H1 (cell line): ENCODE data around the gene B4GALT7. TPM values are rescaled to one million over a fixed set of nuclear protein-coding genes. Genes with fewer than 3 reads are reported as not detected.
"Not testable (repeated sequence)": the region's sequence is repeated elsewhere in the genome, so short reads cannot be mapped to it uniquely, and the experiment has no call there.

Experiments used
- CTCF ChIA-PET: fragments of 300-600 bp; sonication (Branson Sonifier 250); formaldehyde crosslinking; loops from one replicate; lab custom pipeline; 2021; ENCODE audit not compliant: partially characterized antibody; lab: Charles Lee
- POLR2A ChIA-PET: fragments of 300-600 bp; sonication (Branson Sonifier 250); formaldehyde crosslinking; loops from one replicate; lab custom pipeline; 2021; ENCODE audit warnings: inconsistent platforms; ENCODE audit not compliant: partially characterized antibody; lab: Charles Lee
- DNase-seq, 2 experiments: peaks; one replicate each; pipeline versions ENCODE4 v3.0.0 to v3.0.0-alpha.2; 2010 to 2022; ENCODE audit warnings: low spot score in 2 of 2, low read depth in 1 of 2, mixed read lengths in 1 of 2
- FAIRE-seq: peaks from 2 replicates; lab custom pipeline; 2011; peaks lifted over from hg19 to GRCh38; lab: Jason Lieb, UNC
- H2AFZ ChIP-seq: 2 replicates; pipeline ENCODE4 v1.8.1; 2012; ENCODE audit warnings: low read length, inconsistent platforms
- H2AK5ac ChIP-seq: 2 replicates; pipeline ENCODE4 v1.6.1; 2013; ENCODE audit warnings: low read depth, low read length
- H2BK120ac ChIP-seq: replicated peaks from 2 replicates; pipeline ENCODE3; 2013; ENCODE audit warnings: low read depth, low read length, inconsistent platforms
- H2BK12ac ChIP-seq: 2 replicates; pipeline ENCODE4 v1.6.1; 2013; ENCODE audit warnings: low read depth, low read length
- H2BK15ac ChIP-seq: 2 replicates; pipeline ENCODE4 v1.6.1; 2013; ENCODE audit warnings: low read length
- H2BK20ac ChIP-seq: 2 replicates; pipeline ENCODE4 v1.6.1; 2013; ENCODE audit warnings: low read length
- H2BK5ac ChIP-seq: 2 replicates; pipeline ENCODE4 v1.6.1; 2013; ENCODE audit warnings: low read depth, low read length
- H3K14ac ChIP-seq: 2 replicates; pipeline ENCODE4 v1.6.1; 2013; ENCODE audit warnings: inconsistent platforms; ENCODE audit not compliant: insufficient read length
- H3K18ac ChIP-seq: 2 replicates; pipeline ENCODE4 v1.6.1; 2013; ENCODE audit warnings: low read length; ENCODE audit errors: extremely low read depth
- H3K23ac ChIP-seq: 2 replicates; pipeline ENCODE4 v1.6.1; 2013; ENCODE audit warnings: inconsistent platforms; ENCODE audit not compliant: insufficient read length
- H3K23me2 ChIP-seq: 2 replicates; pipeline ENCODE4 v1.6.1; 2013; ENCODE audit warnings: low read depth, low read length
- H3K27ac ChIP-seq: 2 replicates; pipeline ENCODE4 v1.6.1; 2011; ENCODE audit warnings: low read depth, low read length, inconsistent platforms
- H3K27me3 ChIP-seq, 4 experiments: replicated peaks in 1 of 4; 1 replicate in 1 of 4; 2 replicates in 3 of 4; pipeline versions ENCODE4 v1.6.1 to v1.8.1; 2011 to 2013; ENCODE audit warnings: low read length in 3 of 4, mild to moderate bottlenecking in 3 of 4, inconsistent platforms in 2 of 4, mixed read lengths in 2 of 4, moderate library complexity in 1 of 4; ENCODE audit not compliant: control insufficient read depth in 3 of 4, insufficient read depth in 3 of 4; ENCODE audit errors: extremely low read depth in 1 of 4
- H3K36me3 ChIP-seq, 4 experiments: 2 replicates each; pipeline versions ENCODE4 v1.6.1 to v1.8.1; 2011 to 2013; ENCODE audit warnings: mild to moderate bottlenecking in 4 of 4, low read length in 3 of 4, moderate library complexity in 2 of 4, control low read depth in 1 of 4, inconsistent platforms in 1 of 4; ENCODE audit not compliant: insufficient read depth in 4 of 4, control insufficient read depth in 2 of 4
- H3K4ac ChIP-seq: replicated peaks from 2 replicates; pipeline ENCODE3; 2013; ENCODE audit warnings: low read length, low read depth, mixed read lengths, inconsistent platforms; ENCODE audit not compliant: insufficient read length
- H3K4me1 ChIP-seq, 4 experiments: replicated peaks in 1 of 4; 1 replicate in 1 of 4; 2 replicates in 3 of 4; pipeline versions ENCODE4 v1.6.1 to v1.8.1; 2011 to 2013; ENCODE audit warnings: low read length in 3 of 4, inconsistent platforms in 2 of 4, mixed read lengths in 1 of 4; ENCODE audit not compliant: insufficient read depth in 4 of 4, control insufficient read depth in 3 of 4
- H3K4me2 ChIP-seq, 2 experiments: 2 replicates each; pipeline versions ENCODE4 v1.6.1 to v1.8.1; 2011 to 2013; ENCODE audit warnings: low read depth in 2 of 2, low read length in 2 of 2, control low read depth in 1 of 2, inconsistent platforms in 1 of 2, mild to moderate bottlenecking in 1 of 2; ENCODE audit not compliant: insufficient read depth in 1 of 2
- H3K4me3 ChIP-seq, 4 experiments: fragments of 200-600, 300-600 bp in 1 of 4; sonication (generic), shearing (Covaris generic), sonication (Bioruptor Twin) in 1 of 4; 2 replicates each; pipeline versions ENCODE4 v1.5.1 to v1.8.1; 2011 to 2016; ENCODE audit warnings: low read length in 4 of 4, low read depth in 3 of 4, control low read depth in 2 of 4, inconsistent platforms in 2 of 4, mild to moderate bottlenecking in 2 of 4, mixed read lengths in 1 of 4, moderate library complexity in 1 of 4; ENCODE audit not compliant: insufficient read depth in 2 of 4; ENCODE audit errors: extremely low read depth in 1 of 4
- H3K56ac ChIP-seq: replicated peaks from 2 replicates; pipeline ENCODE3; 2013; ENCODE audit warnings: low read depth, mild to moderate bottlenecking, mixed read lengths, low read length, inconsistent platforms; ENCODE audit not compliant: insufficient read length
- H3K79me1 ChIP-seq: 2 replicates; pipeline ENCODE4 v1.6.1; 2013; ENCODE audit warnings: low read depth, low read length, control low read depth
- H3K79me2 ChIP-seq, 2 experiments: 2 replicates each; pipeline versions ENCODE4 v1.6.1 to v1.8.1; 2012 to 2013; ENCODE audit warnings: low read length in 2 of 2, mild to moderate bottlenecking in 2 of 2, inconsistent platforms in 1 of 2; ENCODE audit not compliant: insufficient read depth in 2 of 2, control insufficient read depth in 1 of 2
- H3K9ac ChIP-seq, 4 experiments: replicated peaks in 1 of 4; 1 replicate in 1 of 4; 2 replicates in 3 of 4; pipeline versions ENCODE4 v1.6.1 to v1.8.1; 2011 to 2013; ENCODE audit warnings: low read depth in 3 of 4, low read length in 3 of 4, control low read depth in 2 of 4, mild to moderate bottlenecking in 2 of 4, moderate library complexity in 2 of 4, inconsistent platforms in 1 of 4; ENCODE audit errors: extremely low read depth in 1 of 4
- H3K9me3 ChIP-seq, 2 experiments: 2 replicates each; pipeline versions ENCODE4 v1.6.1 to v1.8.1; 2012 to 2013; ENCODE audit warnings: mild to moderate bottlenecking in 2 of 2, moderate library complexity in 2 of 2, control low read depth in 1 of 2, inconsistent platforms in 1 of 2, low read depth in 1 of 2, low read length in 1 of 2, mixed read lengths in 1 of 2; ENCODE audit not compliant: insufficient read depth in 2 of 2
- H4K20me1 ChIP-seq, 2 experiments: replicated peaks in 1 of 2; 2 replicates each; pipeline versions ENCODE3 to v1.8.1; 2011 to 2013; ENCODE audit warnings: inconsistent platforms in 2 of 2, low read length in 2 of 2, mild to moderate bottlenecking in 1 of 2; ENCODE audit not compliant: insufficient read depth in 2 of 2, control insufficient read depth in 1 of 2
- H4K5ac ChIP-seq: 2 replicates; pipeline ENCODE4 v1.6.1; 2013; ENCODE audit warnings: low read length, low read depth, mixed read lengths, inconsistent platforms; ENCODE audit not compliant: insufficient read length
- H4K8ac ChIP-seq: 2 replicates; pipeline ENCODE4 v1.8.0; 2013; ENCODE audit warnings: mild to moderate bottlenecking, moderate library complexity, low read length, inconsistent platforms; ENCODE audit not compliant: insufficient read depth; ENCODE audit errors: extremely low read depth
- H4K91ac ChIP-seq: replicated peaks from 2 replicates; pipeline ENCODE3; 2013; ENCODE audit warnings: low read length, mixed read lengths, inconsistent platforms; ENCODE audit not compliant: insufficient read length
- WGBS, 2 experiments: shearing (Covaris generic) in 1 of 2; methylation state at CpG; one replicate each; pipeline versions ENCODE4 v1.1.6 to v1.1.7; 2013 to 2015; ENCODE audit warnings: low lambda C conversion rate in 2 of 2, mixed read lengths in 2 of 2, inconsistent platforms in 1 of 2, low coverage in 1 of 2, missing lambda C conversion rate in 1 of 2; ENCODE audit not compliant: insufficient replicate concordance in 2 of 2, insufficient coverage in 1 of 2, insufficient read length in 1 of 2; ENCODE audit errors: extremely low coverage in 1 of 2, missing lambda C conversion rate in 1 of 2; 5-methylcytosine and 5-hydroxymethylcytosine counted together
- polyA plus RNA-seq, 7 experiments: library from polyadenylated mRNA; depleted of rRNA in 3 of 7; stranded (reverse) in 5 of 7; unstranded in 2 of 7; fragments of >200 nt in 5 of 7; fragments of 200-250 nt in 2 of 7; gene quantifications; 1 replicate in 5 of 7; 2 replicates in 1 of 7; 4 replicates in 1 of 7; pipeline versions ENCODE4 v1.2.1 to v1.2.3, GENCODE V29; 2011 to 2013; ENCODE audit warnings: missing spikeins in 2 of 7, mixed read lengths in 2 of 7
- total RNA-seq: library from RNA; stranded (reverse); fragmentation: NEBNext Ultra II Directional; extraction: Animal tissue kit (Norgen Biotek cat#: 25700); gene quantifications from 2 replicates; pipeline ENCODE4 v1.2.1, GENCODE V29; 2021

B4GALT7 gene
- total and polyA plus RNA-seq, 2 of the 8 experiments (the other 6 are each of a cell fraction or from before 2014, with no cell fraction given), result 18.7 to 31.9 TPM

- H2BK15ac ChIP-seq, H3K79me1 ChIP-seq, H3K27me3 ChIP-seq, H3K4ac ChIP-seq, H2BK12ac ChIP-seq, H4K20me1 ChIP-seq, H3K4me3 ChIP-seq, H3K79me2 ChIP-seq, H4K91ac ChIP-seq, H3K18ac ChIP-seq, H2BK20ac ChIP-seq, H3K9ac ChIP-seq, H3K23me2 ChIP-seq, POLR2A ChIA-PET, H3K36me3 ChIP-seq, H2BK5ac ChIP-seq, H3K56ac ChIP-seq, H3K4me1 ChIP-seq, H3K9me3 ChIP-seq, H4K5ac ChIP-seq, H2AK5ac ChIP-seq, H2AFZ ChIP-seq, DNase-seq, H2BK120ac ChIP-seq, CTCF ChIA-PET, H3K14ac ChIP-seq, FAIRE-seq, H3K4me2 ChIP-seq, H3K23ac ChIP-seq, H3K27ac ChIP-seq, H4K8ac ChIP-seq: not testable (repeated sequence)
- WGBS, 2 experiments, result 80% methylated on average over 3 of the region's 3 CpGs; no CpG with 5 or more reads in 1 of the 2 experiments
Measured at GRCh38 chr5:177658542-177658941, 58.6 kb downstream of the B4GALT7 start.

Other genes starting within 250 kb of the B4GALT7 start
- 116 and 119 TPM in 2 replicates for gene LMAN2, start 248.5 kb upstream of the B4GALT7 start, total RNA-seq
- gene LMAN2, start 248.5 kb upstream of the B4GALT7 start, polyA plus RNA-seq (2011; rRNA removed), result 225 and 357 TPM in 2 replicates
- gene RGS14, start 242.2 kb upstream of the B4GALT7 start, total RNA-seq, result 20.6 and 24.4 TPM in 2 replicates
- 46.1 and 66.5 TPM in 2 replicates for gene RGS14, start 242.2 kb upstream of the B4GALT7 start, polyA plus RNA-seq (2011; rRNA removed)
- not detected in 2 replicates for gene SLC34A1, start 215.7 kb upstream of the B4GALT7 start, total RNA-seq
- gene SLC34A1, start 215.7 kb upstream of the B4GALT7 start, polyA plus RNA-seq (2011; rRNA removed), result not detected in 2 replicates
- gene PFN3, start 199.5 kb upstream of the B4GALT7 start, total RNA-seq, result not detected in 2 replicates
- gene PFN3, start 199.5 kb upstream of the B4GALT7 start, polyA plus RNA-seq (2011; rRNA removed), result not detected in 2 replicates
- 5.4 and 6.5 TPM in 2 replicates for gene F12, start 190.6 kb upstream of the B4GALT7 start, total RNA-seq
- 7.8 and 12.0 TPM in 2 replicates for gene F12, start 190.6 kb upstream of the B4GALT7 start, polyA plus RNA-seq (2011; rRNA removed)
- gene GRK6, start 173.5 kb upstream of the B4GALT7 start, total RNA-seq, result 52.0 and 57.8 TPM in 2 replicates
- 31.8 and 50.8 TPM in 2 replicates for gene GRK6, start 173.5 kb upstream of the B4GALT7 start, polyA plus RNA-seq (2011; rRNA removed)
- 8.0 and 8.6 TPM in 2 replicates for gene PRR7, start 153.3 kb upstream of the B4GALT7 start, total RNA-seq
- 11.8 and 23.1 TPM in 2 replicates for gene PRR7, start 153.3 kb upstream of the B4GALT7 start, polyA plus RNA-seq (2011; rRNA removed)
- 325 and 333 TPM in 2 replicates for gene DBN1, start 126.5 kb upstream of the B4GALT7 start, total RNA-seq
- gene DBN1, start 126.5 kb upstream of the B4GALT7 start, polyA plus RNA-seq (2011; rRNA removed), result 168 and 250 TPM in 2 replicates
- 86.7 and 94.2 TPM in 2 replicates for gene PDLIM7, start 102.5 kb upstream of the B4GALT7 start, total RNA-seq
- 67.3 and 118 TPM in 2 replicates for gene PDLIM7, start 102.5 kb upstream of the B4GALT7 start, polyA plus RNA-seq (2011; rRNA removed)
- 6.4 and 8.6 TPM in 2 replicates for gene DOK3, start 90.3 kb upstream of the B4GALT7 start, total RNA-seq
- 4.2 and 6.3 TPM in 2 replicates for gene DOK3, start 90.3 kb upstream of the B4GALT7 start, polyA plus RNA-seq (2011; rRNA removed)
- 101 and 102 TPM in 2 replicates for gene DDX41, start 83.2 kb upstream of the B4GALT7 start, total RNA-seq
- 135 and 187 TPM in 2 replicates for gene DDX41, start 83.2 kb upstream of the B4GALT7 start, polyA plus RNA-seq (2011; rRNA removed)
- 69.8 and 75.2 TPM in 2 replicates for gene FAM193B, start 45.6 kb upstream of the B4GALT7 start, total RNA-seq
- gene FAM193B, start 45.6 kb upstream of the B4GALT7 start, polyA plus RNA-seq (2011; rRNA removed), result 49.9 and 91.8 TPM in 2 replicates
- gene TMED9, start 7.9 kb upstream of the B4GALT7 start, total RNA-seq, result 156 and 160 TPM in 2 replicates
- 130 and 141 TPM in 2 replicates for gene TMED9, start 7.9 kb upstream of the B4GALT7 start, polyA plus RNA-seq (2011; rRNA removed)
- gene FAM153A, start 182.8 kb downstream of the B4GALT7 start, total RNA-seq, result not detected in 2 replicates
- gene FAM153A, start 182.8 kb downstream of the B4GALT7 start, polyA plus RNA-seq (2011; rRNA removed), result 0.22 TPM in 1 of 2 replicates, not detected in the other